B cell (primary cell): ENCODE data around the gene OVCA2. TPM values are rescaled to one million over a fixed set of nuclear protein-coding genes. Genes with fewer than 3 reads are reported as not detected.

ENCODE experiments used
- ATAC-seq: fragments of 200-7000 bp; cut with Tn5 transposase; one replicate; pipeline ENCODE4 v1.10.0; 2021; ENCODE audit warnings: low read depth, mild to moderate bottlenecking, moderate number of reproducible peaks, moderate library complexity
- CTCF ChIA-PET: fragments of 350-600 bp; sonication (Branson Sonifier 250); formaldehyde crosslinking; loops from one replicate; lab custom pipeline; 2021; ENCODE audit warnings: antibody characterized with exemption, inconsistent platforms; lab: Charles Lee
- POLR2A ChIA-PET: fragments of 350-600 bp; sonication (Branson Sonifier 250); formaldehyde crosslinking; loops from one replicate; lab custom pipeline; 2021; ENCODE audit warnings: antibody characterized with exemption; lab: Charles Lee
- DNase-seq: peaks from one replicate; pipeline ENCODE4 v3.0.0; 2013
- H2AFZ ChIP-seq: 2 replicates; pipeline ENCODE4 v1.6.1; 2012; ENCODE audit warnings: mild to moderate bottlenecking, low read depth, low read length; ENCODE audit not compliant: insufficient read depth, poor library complexity, severe bottlenecking
- H3K27ac ChIP-seq, 2 donors: 1 replicate in 1 of 2; 2 replicates in 1 of 2; pipeline ENCODE4 v1.5.1; 2012 to 2013; ENCODE audit warnings: low read length in 2 of 2, mild to moderate bottlenecking in 2 of 2, moderate library complexity in 1 of 2
- H3K27me3 ChIP-seq, 4 experiments: fragments of 200-600 bp in 1 of 4; sonication (generic) in 1 of 4; replicated peaks in 1 of 4; 1 replicate in 2 of 4; 2 replicates in 2 of 4; pipeline versions ENCODE4 v1.6.1 to v1.7.0; 2013 to 2016; ENCODE audit warnings: low read length in 3 of 4, mild to moderate bottlenecking in 2 of 4, mixed read lengths in 1 of 4, moderate library complexity in 1 of 4; ENCODE audit not compliant: insufficient read depth in 4 of 4, control insufficient read depth in 3 of 4; ENCODE audit errors: control extremely low read depth in 1 of 4
- H3K36me3 ChIP-seq, 2 experiments: replicated peaks in 1 of 2; 1 replicate in 1 of 2; 2 replicates in 1 of 2; pipeline versions ENCODE4 v1.6.1 to v1.7.1; 2013; ENCODE audit warnings: low read length in 1 of 2; ENCODE audit not compliant: insufficient read depth in 2 of 2, control insufficient read depth in 1 of 2; ENCODE audit errors: control extremely low read depth in 1 of 2, extremely low read depth in 1 of 2
- H3K4me1 ChIP-seq, 2 donors: fragments of 200-600 bp in 1 of 2; sonication (generic) in 1 of 2; 1 replicate in 1 of 2; 2 replicates in 1 of 2; pipeline versions ENCODE4 v1.5.1 to v1.6.1; 2013 to 2017; ENCODE audit warnings: low read length in 2 of 2; ENCODE audit not compliant: control insufficient read depth in 2 of 2, insufficient read depth in 2 of 2
- H3K4me2 ChIP-seq: replicated peaks from 2 replicates; pipeline ENCODE3; 2012; ENCODE audit warnings: mild to moderate bottlenecking, low read depth, low read length; ENCODE audit not compliant: poor library complexity, severe bottlenecking
- H3K4me3 ChIP-seq, 5 experiments: fragments of 200-600 bp in 1 of 5; sonication (generic) in 1 of 5; 1 replicate in 3 of 5; 2 replicates in 2 of 5; pipeline versions ENCODE4 v1.5.1 to v1.7.0; 2011 to 2016; ENCODE audit warnings: low read length in 4 of 5, mild to moderate bottlenecking in 4 of 5, low read depth in 2 of 5, control low read depth in 1 of 5, moderate library complexity in 1 of 5; ENCODE audit not compliant: insufficient read depth in 1 of 5; ENCODE audit errors: control extremely low read depth in 1 of 5, extremely low read depth in 1 of 5
- H3K79me2 ChIP-seq: fragments of 200-600 bp; sonication (generic); one replicate; pipeline ENCODE4 v1.6.0; 2016; ENCODE audit warnings: low read length; ENCODE audit not compliant: control insufficient read depth, insufficient read depth
- H3K9ac ChIP-seq: fragments of 200-600 bp; sonication (generic); 2 replicates; pipeline ENCODE4 v1.6.1; 2017; ENCODE audit warnings: mild to moderate bottlenecking, low read length, moderate library complexity
- H3K9me3 ChIP-seq, 3 donors: one replicate each; pipeline versions ENCODE4 v1.6.1 to v1.7.1; 2013; ENCODE audit warnings: low read length in 2 of 3; ENCODE audit not compliant: control insufficient read depth in 2 of 3, insufficient read depth in 1 of 3; ENCODE audit errors: control extremely low read depth in 1 of 3
- H4K20me1 ChIP-seq: 2 replicates; pipeline ENCODE4 v1.6.0; 2012; ENCODE audit warnings: mild to moderate bottlenecking, low read length; ENCODE audit not compliant: insufficient read depth, control insufficient read depth, poor library complexity, severe bottlenecking
- H3K27ac Mint-ChIP-seq: one replicate; pipeline ENCODE4 v1.8.0; 2021; ENCODE audit warnings: mixed read lengths
- H3K27me3 Mint-ChIP-seq: one replicate; pipeline ENCODE4 v1.8.0; 2021; ENCODE audit warnings: mixed read lengths
- H3K4me1 Mint-ChIP-seq: one replicate; pipeline ENCODE4 v1.8.0; 2021; ENCODE audit warnings: mixed read lengths
- H3K4me3 Mint-ChIP-seq: one replicate; pipeline ENCODE4 v1.8.0; 2021; ENCODE audit warnings: mixed read lengths
- H3K9me3 Mint-ChIP-seq: one replicate; pipeline ENCODE4 v1.8.0; 2022; ENCODE audit warnings: mixed read lengths; ENCODE audit not compliant: insufficient read depth
- EZH2 ChIP-seq: IDR thresholded peaks from 2 replicates; pipeline ENCODE4 v1.6.1; 2012; ENCODE audit warnings: borderline replicate concordance, low read depth, mild to moderate bottlenecking, moderate library complexity, low read length; ENCODE audit not compliant: insufficient read depth, poor library complexity, severe bottlenecking
- WGBS: methylation state at CpG from one replicate; pipeline ENCODE4 v1.1.5; 2013; ENCODE audit warnings: missing lambda C conversion rate; ENCODE audit not compliant: insufficient coverage; 5-methylcytosine and 5-hydroxymethylcytosine counted together
- intact Hi-C: fragments of 100-400 bp; cut with micrococcal nuclease; formaldehyde crosslinking; loops from one replicate; pipeline ENCODE4 v1.10.0; 2022
- polyA plus RNA-seq: library from polyadenylated mRNA; depleted of rRNA; stranded (reverse); fragments of >200 nt; gene quantifications from 2 replicates; pipeline ENCODE4 v1.2.3, GENCODE V29; 2012
- total RNA-seq, 2 donors: library from RNA; stranded (reverse); fragments of 120-200 nt in 1 of 2; gene quantifications; 1 replicate in 1 of 2; 2 replicates in 1 of 2; pipeline versions ENCODE4 v1.2.3 to v1.2.4, GENCODE V29; 2013 to 2022
- TF ChIP-seq, protein P1 (sequence below): fragments of 200-600 bp; IDR thresholded peaks from one replicate; pipeline ENCODE4 v1.8.0; 2022; ENCODE audit warnings: antibody characterized with exemption, mild to moderate bottlenecking

The OVCA2 gene
- total and polyA plus RNA-seq, 2 donors (not counting 1 experiment from before 2014, with no cell fraction given) = 23.2 to 43.9 TPM

DNA sequence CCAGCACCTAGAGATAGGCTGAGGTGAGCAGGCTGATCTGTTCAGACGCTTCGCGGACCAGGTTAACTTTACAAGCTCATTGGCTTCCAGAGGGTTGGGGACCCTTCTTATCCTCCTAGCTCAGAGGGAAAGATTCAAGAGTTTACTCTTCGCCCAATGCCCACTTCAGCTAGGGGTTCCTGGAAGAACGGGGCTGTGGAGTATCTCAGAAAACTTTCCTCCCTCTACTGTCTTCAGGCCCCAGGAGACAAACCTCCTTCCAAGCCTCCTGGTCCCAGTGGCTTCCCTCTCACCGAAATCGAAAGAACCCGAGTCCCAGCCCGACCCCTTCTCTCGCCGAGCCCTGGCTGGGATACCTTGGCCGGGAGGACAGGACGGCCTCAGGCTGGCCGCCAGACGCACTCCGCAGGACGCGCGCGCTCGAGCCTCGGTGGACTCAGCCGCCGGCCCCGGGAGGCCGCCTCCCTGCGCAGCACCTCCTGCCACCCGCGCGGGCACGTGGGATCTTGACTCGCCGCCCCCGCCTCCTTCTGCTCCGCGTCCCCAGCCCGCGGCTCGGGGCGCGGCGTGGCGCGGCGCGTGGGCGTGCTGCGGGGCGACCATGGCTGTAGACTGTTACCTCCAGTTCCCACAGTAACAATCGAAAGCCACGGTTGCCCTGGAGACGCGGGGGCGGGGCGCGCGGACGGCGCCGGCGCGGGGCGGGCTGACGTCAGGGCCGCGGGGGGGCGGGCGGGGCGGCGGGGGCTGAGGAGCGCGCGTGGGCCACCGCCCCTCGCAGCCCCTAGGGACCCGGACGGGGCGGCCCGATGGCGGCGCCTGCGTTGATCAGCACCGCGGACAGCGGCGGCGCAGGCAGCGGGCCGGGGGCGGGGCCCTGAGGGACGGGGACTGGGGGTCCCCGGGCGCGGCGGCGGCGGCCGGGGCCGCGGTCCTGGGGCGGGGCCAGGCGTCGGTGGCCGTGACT is 7.8 kb downstream of the OVCA2 start:
- Mint-ChIP-seq H3K4me1 (peaks cover 30% of the 10 kb centered on the region), H3K27me3 (peaks cover 11% of the 10 kb centered on the region), H3K9me3 (no peaks in the 10 kb centered on the region), H3K4me3 (peak overlapping the region; percentile 78), H3K27ac (peak overlapping the region; percentile 61)
- Histone ChIP-seq H3K27me3 (peaks cover 0 to 60% (median 18%) of the 10 kb centered on the region in 4 experiments), H3K4me2 (peak overlapping the region; percentile 99), H3K4me3 (peak overlapping the region; percentile 45 to 74 (median 59)), H3K36me3 (peaks cover 0 to under 1% of the 10 kb centered on the region in 2 experiments), H4K20me1 (peaks cover 18% of the 10 kb centered on the region), H3K9ac (peak overlapping the region; percentile 79), H3K4me1 (peaks cover 40 to 52% of the 10 kb centered on the region in 2 donors), H3K79me2 (peaks cover 5% of the 10 kb centered on the region), H2AFZ (peak overlapping the region; percentile 62), H3K27ac (peak overlapping the region in 1 of 2 donors; percentile 47), H3K9me3 (peaks cover 0 to 12% (median 0%) of the 10 kb centered on the region in 3 donors)
- WGBS = 3% methylated on average over 94 of the region's 104 CpGs
- CTCF ChIA-PET = interaction anchor here (1.7 to 2.7 kb wide), 2 partner anchors 9 to 195 kb away, joined by 6 to 28 read pairs; no protein-coding TSS in a partner anchor
- peak; percentile 84 for ATAC-seq
- intact Hi-C loops = loop anchor here (1.0 to 10.0 kb wide), 4 partner anchors 7 to 288 kb away; partner anchors contain the start of genes DPH1, OVCA2, SGSM2 and TSR1
- TF ChIP-seq EZH2 = no peak
- TF ChIP-seq, protein P1, sequence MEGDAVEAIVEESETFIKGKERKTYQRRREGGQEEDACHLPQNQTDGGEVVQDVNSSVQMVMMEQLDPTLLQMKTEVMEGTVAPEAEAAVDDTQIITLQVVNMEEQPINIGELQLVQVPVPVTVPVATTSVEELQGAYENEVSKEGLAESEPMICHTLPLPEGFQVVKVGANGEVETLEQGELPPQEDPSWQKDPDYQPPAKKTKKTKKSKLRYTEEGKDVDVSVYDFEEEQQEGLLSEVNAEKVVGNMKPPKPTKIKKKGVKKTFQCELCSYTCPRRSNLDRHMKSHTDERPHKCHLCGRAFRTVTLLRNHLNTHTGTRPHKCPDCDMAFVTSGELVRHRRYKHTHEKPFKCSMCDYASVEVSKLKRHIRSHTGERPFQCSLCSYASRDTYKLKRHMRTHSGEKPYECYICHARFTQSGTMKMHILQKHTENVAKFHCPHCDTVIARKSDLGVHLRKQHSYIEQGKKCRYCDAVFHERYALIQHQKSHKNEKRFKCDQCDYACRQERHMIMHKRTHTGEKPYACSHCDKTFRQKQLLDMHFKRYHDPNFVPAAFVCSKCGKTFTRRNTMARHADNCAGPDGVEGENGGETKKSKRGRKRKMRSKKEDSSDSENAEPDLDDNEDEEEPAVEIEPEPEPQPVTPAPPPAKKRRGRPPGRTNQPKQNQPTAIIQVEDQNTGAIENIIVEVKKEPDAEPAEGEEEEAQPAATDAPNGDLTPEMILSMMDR = no peak
- POLR2A ChIA-PET = no interaction called here
- peak; percentile 94 for DNase-seq
